Stimulated activated CD4-positive, alpha-beta T cell treated with anti-CD3 and anti-CD28 coated beads, Interleukin-15, amount 100 ng/mL, for 24 hours (primary cell): Measurements from ENCODE around the gene CUBN.
"Not testable (repeated sequence)": the region's sequence is repeated elsewhere in the genome, so short reads cannot be mapped to it uniquely, and the experiment has no call there.

Source experiments
- DNase-seq: peaks from one replicate; pipeline ENCODE4 v3.0.0-alpha.2; 2020

The CUBN gene

GRCh38 chr10:17140386-17140761 is 10.8 kb upstream of the CUBN start:
- DNase-seq: no peak

- DNase-seq: no peak
Observed at GRCh38 chr10:17138460-17139042, 8.9 kb upstream of the CUBN start.

GRCh38 chr10:17134737-17135260 is 5.2 kb upstream of the CUBN start:
- DNase-seq: no peak

GRCh38 chr10:17134282-17134681 is 4.7 kb upstream of the CUBN start:
- DNase-seq: no peak

GRCh38 chr10:17128261-17128660 is 1.4 kb downstream of the CUBN start:
- DNase-seq: no peak

- no peak for DNase-seq
Observed at GRCh38 chr10:17126327-17126726, 3.3 kb downstream of the CUBN start.

GRCh38 chr10:17125206-17125893 is 4.3 kb downstream of the CUBN start:
- DNase-seq: no peak

GRCh38 chr10:17123961-17124360 is 5.7 kb downstream of the CUBN start:
- no peak for DNase-seq

GRCh38 chr10:17122726-17123661 is 6.6 kb downstream of the CUBN start:
- no peak for DNase-seq

- no peak for DNase-seq
Observed at GRCh38 chr10:17122052-17122451, 7.6 kb downstream of the CUBN start.

GRCh38 chr10:17120694-17121093 is 8.9 kb downstream of the CUBN start:
- no peak for DNase-seq

- no peak for DNase-seq
Observed at GRCh38 chr10:17119845-17120244, 9.8 kb downstream of the CUBN start.

- no peak for DNase-seq
Observed at GRCh38 chr10:17116193-17116592, 13.4 kb downstream of the CUBN start.

GRCh38 chr10:17115683-17116082 is 13.9 kb downstream of the CUBN start:
- no peak for DNase-seq

GRCh38 chr10:17114878-17115444 is 14.7 kb downstream of the CUBN start:
- DNase-seq: not testable (repeated sequence)

- DNase-seq: peak; percentile 17
Observed at GRCh38 chr10:17113889-17114540, 15.6 kb downstream of the CUBN start.

GRCh38 chr10:17113346-17113745 is 16.3 kb downstream of the CUBN start:
- DNase-seq: no peak

GRCh38 chr10:17112566-17112965 is 17.0 kb downstream of the CUBN start:
- no peak for DNase-seq

GRCh38 chr10:17109475-17110207 is 20.0 kb downstream of the CUBN start:
- DNase-seq: no peak

- no peak for DNase-seq
Observed at GRCh38 chr10:17109046-17109445, 20.6 kb downstream of the CUBN start.

- DNase-seq: no peak
Observed at GRCh38 chr10:17106991-17107390, 22.6 kb downstream of the CUBN start.

- no peak for DNase-seq
Observed at GRCh38 chr10:17101910-17102266, 27.7 kb downstream of the CUBN start.
